HG03135 (cell line): ENCODE data around the gene MC5R.

Source experiments
- ATAC-seq: cut with Tn5 transposase; IDR thresholded peaks from one replicate; pipeline ENCODE4 v1.9.1; 2021; ENCODE audit warnings: mild to moderate bottlenecking, moderate library complexity; ENCODE audit not compliant: unreplicated experiment

The MC5R gene

DNA sequence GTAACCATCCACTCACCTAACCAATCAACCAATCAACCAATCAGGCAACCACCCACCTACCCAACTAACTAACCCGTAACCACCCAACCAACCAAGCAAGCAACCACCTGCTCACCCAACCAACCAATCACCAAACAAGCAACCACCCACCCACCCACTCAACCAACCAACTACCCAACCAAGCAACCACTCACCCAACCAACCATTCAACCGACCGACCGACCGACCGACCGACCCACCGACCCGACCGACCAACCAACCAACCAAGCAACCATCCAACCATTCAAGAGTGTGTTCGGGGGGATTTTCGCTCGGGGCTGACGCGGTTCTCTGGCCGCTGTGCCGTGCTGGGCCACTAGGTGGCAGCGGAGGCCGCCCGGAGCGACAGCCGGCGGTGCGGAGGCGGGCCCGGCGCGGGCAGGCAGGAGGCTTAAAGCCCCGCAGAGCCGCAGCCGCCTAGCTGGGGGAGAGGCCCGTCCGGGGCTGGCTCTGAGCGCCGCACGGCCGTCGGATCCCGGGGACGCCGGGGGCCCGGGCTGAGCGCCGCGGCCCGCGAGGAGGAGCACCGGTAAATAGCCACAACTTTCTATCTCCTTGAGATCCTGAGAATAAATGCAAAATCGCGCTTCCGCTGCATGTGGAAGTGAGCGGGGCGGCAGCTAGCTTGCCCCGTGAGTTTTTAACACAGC, at the start of gene MC5R:
Gene MC5R, plus strand, starts transcription at position 443 of the 689 bp plus-strand sequence. CDS start 1,617 bp downstream, outside the sequence.
- ATAC-seq = peak; percentile 88

DNA sequence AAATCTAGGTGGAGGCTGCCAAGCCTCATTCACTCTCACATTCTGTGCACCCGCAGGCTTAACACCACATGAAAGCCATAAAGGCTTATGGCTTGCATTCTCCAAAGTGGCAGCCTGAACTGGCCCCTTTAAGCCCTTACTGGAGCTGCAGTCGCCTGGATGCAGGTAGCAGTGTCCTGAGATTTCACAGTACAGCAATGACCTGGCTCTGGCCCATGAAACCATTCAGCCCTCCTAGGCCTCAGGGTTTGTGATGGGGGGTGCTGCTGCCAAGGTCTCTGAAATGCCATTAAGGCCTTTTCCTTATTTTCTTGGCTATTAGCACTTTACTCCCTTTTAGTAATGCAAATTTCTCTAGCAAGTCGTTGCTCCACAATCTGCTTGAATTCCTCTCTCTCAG, 48.9 kb upstream of the MC5R start:
- no peak for ATAC-seq

- ATAC-seq = no peak
Measured at GRCh38 chr18:13791181-13791580, 32.8 kb upstream of the MC5R start.

- no peak for ATAC-seq
Measured at GRCh38 chr18:13793819-13794218, 30.1 kb upstream of the MC5R start.

DNA sequence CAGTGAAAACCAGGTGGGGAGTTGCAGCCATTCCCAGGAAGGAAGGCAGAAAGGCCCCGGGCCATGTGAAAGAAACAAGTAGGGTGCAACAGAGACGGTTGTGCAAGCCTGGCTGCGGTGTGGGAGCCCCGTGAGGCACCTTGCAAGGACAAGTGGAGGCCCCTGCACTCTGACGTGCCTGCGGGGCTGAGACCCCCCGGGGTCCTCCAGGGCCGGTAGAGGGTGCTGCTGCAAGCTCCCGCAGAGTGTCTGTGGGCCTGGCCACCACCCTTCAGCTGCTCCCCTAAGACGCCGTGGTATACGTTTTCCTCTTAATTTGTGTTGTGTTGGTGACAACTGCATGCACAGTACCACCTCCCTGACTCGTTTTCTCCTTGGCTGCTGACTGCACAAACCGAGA, 27.4 kb upstream of the MC5R start:
- no peak for ATAC-seq

GRCh38 chr18:13797157-13797611, 26.8 kb upstream of the MC5R start:
- no peak for ATAC-seq

GRCh38 chr18:13799396-13799795, 24.6 kb upstream of the MC5R start:
- ATAC-seq = no peak

DNA sequence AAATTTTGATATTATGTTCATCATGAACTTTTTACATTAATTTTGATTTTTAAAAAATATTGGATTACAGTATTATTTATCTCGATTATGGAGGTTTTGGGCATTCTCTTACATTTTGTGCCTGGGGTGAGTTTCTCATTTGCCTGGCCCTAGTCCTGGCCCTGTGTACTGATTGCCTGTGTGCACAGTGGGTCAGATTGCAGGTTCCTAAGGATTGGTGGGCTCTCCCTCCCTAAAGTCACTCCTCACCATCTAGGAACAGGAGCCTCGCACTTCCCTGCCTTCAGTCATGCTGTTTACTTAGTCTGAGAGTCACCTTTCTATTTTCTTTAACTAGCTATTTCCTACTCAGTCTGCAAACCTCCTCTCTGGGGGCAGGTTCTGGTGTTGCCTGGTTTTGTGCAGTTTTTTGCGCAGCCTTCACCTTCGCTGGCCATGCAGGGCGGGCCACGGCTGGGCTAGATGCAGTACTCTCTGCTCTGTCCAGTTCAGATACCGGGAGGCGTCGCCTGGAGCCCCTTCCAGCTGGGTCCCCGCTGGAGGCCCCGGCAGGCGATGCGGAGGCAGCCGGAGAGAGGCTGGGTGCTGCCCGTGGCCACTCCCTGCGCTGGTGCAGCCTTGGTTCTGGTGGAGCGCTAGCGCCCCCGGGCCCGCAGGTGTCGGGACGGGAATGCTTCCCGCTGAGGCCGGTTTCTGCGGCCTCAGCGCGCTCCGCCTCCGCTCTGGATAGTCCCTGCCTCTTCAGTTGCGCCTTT, 23.3 kb upstream of the MC5R start:
- ATAC-seq = no peak

GRCh38 chr18:13801260-13801601, 22.7 kb upstream of the MC5R start:
- ATAC-seq = no peak

GRCh38 chr18:13804305-13804704, 19.6 kb upstream of the MC5R start:
- no peak for ATAC-seq

GRCh38 chr18:13808294-13809042, 15.5 kb upstream of the MC5R start:
- no peak for ATAC-seq

GRCh38 chr18:13809043-13809430, 14.9 kb upstream of the MC5R start:
- ATAC-seq = no peak

- no peak for ATAC-seq
Measured at GRCh38 chr18:13809531-13810255, 14.3 kb upstream of the MC5R start.

- no peak for ATAC-seq
Measured at GRCh38 chr18:13810950-13811485, 12.9 kb upstream of the MC5R start.

- ATAC-seq = no peak
Measured at GRCh38 chr18:13811993-13812392, 12.0 kb upstream of the MC5R start.

GRCh38 chr18:13813271-13813849, 10.6 kb upstream of the MC5R start:
- ATAC-seq = peak; percentile 74

DNA sequence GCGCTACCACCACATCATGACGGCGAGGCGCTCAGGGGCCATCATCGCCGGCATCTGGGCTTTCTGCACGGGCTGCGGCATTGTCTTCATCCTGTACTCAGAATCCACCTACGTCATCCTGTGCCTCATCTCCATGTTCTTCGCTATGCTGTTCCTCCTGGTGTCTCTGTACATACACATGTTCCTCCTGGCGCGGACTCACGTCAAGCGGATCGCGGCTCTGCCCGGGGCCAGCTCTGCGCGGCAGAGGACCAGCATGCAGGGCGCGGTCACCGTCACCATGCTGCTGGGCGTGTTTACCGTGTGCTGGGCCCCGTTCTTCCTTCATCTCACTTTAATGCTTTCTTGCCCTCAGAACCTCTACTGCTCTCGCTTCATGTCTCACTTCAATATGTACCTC, 2.3 kb downstream of the MC5R start:
- no peak for ATAC-seq

GRCh38 chr18:13831864-13832508, 8.0 kb downstream of the MC5R start:
- no peak for ATAC-seq

DNA sequence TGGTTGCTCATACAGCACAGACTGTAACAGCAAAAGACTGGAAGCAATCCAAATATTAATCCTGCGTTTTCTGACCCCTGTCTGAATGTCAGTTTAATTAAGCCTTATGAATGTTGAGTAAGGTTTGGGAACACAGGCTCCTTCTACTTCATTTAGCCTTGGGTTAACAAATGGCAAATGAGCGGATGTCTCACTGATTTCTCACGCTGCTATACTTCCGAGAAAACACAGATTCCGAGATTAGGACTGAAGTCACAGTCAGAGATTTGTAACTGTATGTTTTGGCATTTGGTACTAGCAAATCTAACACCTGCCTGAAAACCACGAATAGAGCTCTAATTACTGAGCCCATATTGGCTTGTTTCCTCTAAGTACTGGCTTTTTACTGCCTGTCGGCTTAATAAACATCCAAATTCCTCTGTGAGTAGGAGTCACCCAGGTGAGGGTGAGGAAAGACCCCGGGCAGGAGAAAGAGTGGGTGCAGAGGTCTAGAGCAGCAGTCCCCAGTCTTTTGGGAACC, 10.6 kb downstream of the MC5R start:
- no peak for ATAC-seq

- no peak for ATAC-seq
Measured at GRCh38 chr18:13835202-13835601, 11.3 kb downstream of the MC5R start.
